ENCODE data around the gene PRRC2B.
"Not testable (repeated sequence)": the region's sequence is repeated elsewhere in the genome, so short reads cannot be mapped to it uniquely, and the experiment has no call there.

PRRC2B gene

GRCh38 chr9:131387394-131387793, 6.5 kb upstream of the PRRC2B start:
- DNase-seq, result peak; percentile 91 to 94

DNA sequence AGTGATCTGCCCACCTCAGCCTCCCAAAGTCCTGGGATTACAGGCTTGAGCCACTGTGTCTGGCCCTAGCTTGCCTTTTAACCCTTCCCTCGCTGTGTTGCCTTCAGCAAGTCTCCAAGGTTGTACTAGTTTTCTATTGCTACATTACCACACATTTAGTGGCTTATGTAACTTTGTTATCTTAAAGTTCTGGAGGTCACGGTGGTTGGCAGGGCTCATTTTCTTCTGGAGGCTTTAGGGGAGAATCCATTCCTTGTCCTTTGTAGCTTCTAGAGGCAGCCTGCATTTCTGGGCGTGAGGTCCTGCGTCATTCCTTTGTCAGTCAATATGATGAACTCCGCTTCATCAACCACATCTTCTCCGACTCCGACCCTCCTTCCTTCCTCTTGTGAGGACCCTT, 2.9 kb upstream of the PRRC2B start:
- DNase-seq, result no peak

GRCh38 chr9:131391504-131391903, 2.4 kb upstream of the PRRC2B start:
- DNase-seq, result no peak

DNA sequence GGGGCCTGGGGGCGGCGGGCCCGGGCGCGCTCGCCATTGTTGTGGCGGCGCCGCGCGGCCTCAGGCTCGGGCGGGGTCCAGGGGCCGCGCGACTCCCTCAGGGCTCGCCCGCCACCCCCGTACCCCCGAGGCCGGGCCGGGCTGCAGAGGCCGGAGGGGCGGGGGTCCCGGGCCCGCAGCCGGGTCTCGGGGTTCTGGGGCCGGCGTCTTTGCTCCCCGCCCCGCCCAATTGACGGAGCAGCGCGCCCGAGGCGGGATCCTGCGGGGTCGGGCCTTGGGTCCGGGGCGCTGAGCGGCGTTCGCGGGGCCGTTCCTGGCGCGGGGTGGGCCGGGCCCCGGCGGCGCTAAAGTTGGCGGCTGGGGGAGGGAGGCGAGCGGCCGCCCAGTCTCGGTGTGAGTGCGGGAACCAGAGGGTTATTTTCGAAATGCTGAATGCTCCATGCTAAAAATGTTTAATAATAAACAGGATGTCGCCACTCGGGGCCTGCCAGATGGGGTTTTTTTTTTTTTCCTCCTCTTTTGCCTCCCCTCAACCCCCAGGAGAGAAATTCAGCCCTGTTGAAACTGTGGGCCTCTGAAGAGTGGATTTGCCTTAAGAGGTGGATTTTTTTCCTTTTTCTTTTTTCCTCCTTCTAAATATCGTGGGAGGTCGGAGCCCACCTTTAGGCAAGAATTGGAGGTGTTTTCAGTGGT, 724 bp downstream of the PRRC2B start:
- peak in 1 of 2 experiments; percentile 46 for DNase-seq

GRCh38 chr9:131395157-131396098, 1.5 kb downstream of the PRRC2B start:
- DNase-seq, result peak in 1 of 2 experiments; percentile 63

GRCh38 chr9:131396099-131396479, 2.2 kb downstream of the PRRC2B start:
- not testable (repeated sequence) for DNase-seq

DNA sequence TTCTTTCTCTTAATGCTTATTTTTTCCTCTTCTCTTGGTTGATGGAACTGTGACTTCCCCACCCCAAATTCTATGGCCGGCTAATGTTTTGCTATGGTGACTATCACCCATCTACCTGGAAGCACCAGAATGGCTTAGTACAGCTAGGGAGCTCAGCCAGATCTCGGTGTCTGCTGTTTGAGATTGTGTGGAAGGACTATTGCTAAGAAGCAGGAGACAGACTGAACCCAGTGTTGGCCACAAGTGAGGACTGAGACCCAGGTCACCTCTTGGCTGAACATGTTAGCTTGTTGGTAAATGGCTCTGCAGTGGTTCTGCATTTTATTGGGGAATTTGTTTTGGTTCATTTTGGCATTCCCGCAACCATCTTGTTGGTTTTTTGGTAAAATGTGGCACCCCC, 2.7 kb downstream of the PRRC2B start:
- DNase-seq, result no peak

DNA sequence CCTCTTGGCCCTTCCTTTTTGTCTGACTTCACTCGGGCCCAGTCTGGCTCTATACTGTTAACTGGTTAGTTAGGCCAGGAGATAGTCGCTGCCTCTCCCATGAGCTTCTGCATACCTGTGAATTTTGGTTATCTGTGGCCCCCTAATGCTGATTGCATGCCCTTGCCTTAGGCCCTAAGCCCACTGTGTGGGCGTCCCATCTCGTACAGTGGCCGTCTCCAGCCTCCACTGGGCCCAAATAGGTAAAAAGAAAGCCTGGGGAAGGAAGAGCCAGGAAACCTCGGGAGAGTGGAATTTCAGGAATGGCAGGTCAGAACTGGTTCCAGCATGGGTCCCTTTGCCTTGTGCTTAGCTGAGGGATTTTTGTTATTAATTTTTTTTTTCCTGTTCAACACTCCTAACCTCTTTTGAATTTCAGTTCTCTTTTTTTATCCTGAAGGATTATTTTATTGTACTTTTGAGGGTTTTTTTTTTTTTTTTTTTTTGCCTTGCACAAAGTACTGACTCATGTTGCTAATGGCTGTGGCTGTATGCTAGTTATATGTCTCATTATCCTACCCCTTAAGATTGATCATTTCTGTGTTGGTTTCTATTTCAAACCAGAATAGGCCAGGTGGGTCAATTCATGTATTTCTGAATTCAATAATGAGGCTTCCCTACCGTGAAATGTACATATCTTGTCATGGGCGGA, 3.4 kb downstream of the PRRC2B start:
- no peak for DNase-seq

DNA sequence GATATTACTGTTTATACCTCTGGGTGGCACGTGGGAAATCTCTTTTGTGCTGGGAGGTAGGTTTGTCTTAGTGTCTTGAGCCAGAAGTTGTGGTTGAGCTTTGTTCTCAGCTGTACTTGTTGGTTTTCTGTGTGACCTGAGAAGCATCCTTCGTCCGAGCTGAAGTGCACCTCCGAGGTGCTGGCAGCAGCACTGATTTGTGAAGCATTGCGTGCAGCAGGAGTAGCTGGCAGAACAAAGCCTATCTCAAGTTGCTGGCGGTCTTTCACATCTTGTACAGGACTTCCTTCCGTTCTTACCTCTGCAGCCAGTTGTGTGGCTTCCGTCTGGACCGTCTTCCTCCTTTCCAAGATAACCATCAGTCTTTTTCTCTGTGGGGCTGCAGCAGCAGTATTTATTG, 4.3 kb downstream of the PRRC2B start:
- no peak for DNase-seq

DNA sequence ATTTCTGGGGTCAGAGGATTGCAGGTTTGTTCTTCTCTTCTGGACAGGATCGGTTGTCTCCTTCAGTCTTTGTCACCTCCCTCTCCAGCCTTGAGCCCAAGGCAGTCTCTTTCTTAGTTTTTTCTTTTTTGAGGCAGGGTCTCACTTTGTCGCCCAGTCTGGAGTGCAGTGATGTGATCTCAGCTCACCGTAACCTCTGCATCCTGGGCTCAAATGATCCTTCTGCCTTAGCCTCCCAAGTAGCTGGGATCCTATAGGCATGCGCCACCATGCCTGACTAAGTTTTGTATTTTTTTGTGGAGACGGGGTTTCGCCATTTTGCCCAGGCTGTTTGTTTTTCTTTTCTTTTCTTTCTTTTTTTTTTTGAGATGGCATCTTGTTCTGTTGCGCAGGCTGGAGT, 6.1 kb downstream of the PRRC2B start:
- DNase-seq, result no peak

- DNase-seq, result no peak
Observed at GRCh38 chr9:131400627-131401026, 6.7 kb downstream of the PRRC2B start.

- DNase-seq, result peak; percentile 40 to 86
Observed at GRCh38 chr9:131402073-131402472, 8.2 kb downstream of the PRRC2B start.

DNA sequence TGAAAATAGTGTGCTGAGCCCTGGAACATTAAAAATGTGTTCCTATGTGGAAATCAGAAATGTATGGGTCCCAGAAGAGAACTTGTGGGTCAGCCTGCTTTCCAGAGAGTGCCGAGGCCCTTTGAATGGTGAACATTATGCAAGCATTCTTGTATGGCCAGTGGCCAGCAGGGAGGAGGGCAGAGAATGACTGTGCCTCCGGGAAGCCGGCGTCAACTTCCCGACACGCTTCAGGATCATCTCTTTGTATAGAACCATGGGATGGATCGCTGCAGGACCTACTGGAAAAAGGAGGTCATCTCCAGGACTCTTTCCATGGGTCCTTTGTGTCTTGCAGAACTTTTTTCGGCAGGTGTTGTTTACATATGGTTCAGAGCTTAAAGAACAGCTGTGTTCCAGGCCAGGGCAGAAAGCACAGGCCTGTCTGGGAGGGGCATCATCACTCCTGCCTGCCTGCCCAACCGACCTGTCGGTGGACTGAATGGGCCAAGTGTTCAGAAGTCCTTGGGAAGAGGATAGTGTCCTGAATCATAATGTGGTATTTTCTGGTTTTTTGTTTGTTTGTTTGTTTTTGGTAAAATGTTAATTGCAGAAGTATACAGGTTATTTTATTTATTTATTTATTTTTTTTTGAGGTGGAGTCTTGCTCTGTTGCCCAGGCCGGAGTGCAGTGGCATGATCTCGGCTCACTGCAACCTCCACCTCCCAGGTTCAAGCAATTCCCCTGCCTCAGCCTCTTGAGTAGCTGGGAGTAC, 9.0 kb downstream of the PRRC2B start:
- DNase-seq, result peak; percentile 81 to 93

DNA sequence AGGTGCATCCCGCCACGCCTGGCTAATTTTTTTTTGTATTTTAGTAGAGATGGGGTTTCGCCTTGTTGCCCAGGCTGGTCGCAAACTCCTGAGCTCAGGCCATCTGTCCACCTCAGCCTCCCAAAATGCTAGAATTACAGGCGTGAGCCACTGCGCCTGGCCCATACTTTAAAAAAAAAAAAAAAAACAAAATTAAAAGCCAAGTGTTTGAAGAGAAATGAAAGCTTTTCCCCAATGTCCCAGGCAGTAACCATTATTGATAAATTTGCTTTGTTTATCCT, 9.5 kb downstream of the PRRC2B start:
- peak; percentile 63 to 78 for DNase-seq

GRCh38 chr9:131404581-131404980, 10.7 kb downstream of the PRRC2B start:
- no peak for DNase-seq

- DNase-seq, result no peak
Observed at GRCh38 chr9:131404987-131405386, 11.1 kb downstream of the PRRC2B start.

- DNase-seq, result no peak
Observed at GRCh38 chr9:131405428-131405827, 11.5 kb downstream of the PRRC2B start.

DNA sequence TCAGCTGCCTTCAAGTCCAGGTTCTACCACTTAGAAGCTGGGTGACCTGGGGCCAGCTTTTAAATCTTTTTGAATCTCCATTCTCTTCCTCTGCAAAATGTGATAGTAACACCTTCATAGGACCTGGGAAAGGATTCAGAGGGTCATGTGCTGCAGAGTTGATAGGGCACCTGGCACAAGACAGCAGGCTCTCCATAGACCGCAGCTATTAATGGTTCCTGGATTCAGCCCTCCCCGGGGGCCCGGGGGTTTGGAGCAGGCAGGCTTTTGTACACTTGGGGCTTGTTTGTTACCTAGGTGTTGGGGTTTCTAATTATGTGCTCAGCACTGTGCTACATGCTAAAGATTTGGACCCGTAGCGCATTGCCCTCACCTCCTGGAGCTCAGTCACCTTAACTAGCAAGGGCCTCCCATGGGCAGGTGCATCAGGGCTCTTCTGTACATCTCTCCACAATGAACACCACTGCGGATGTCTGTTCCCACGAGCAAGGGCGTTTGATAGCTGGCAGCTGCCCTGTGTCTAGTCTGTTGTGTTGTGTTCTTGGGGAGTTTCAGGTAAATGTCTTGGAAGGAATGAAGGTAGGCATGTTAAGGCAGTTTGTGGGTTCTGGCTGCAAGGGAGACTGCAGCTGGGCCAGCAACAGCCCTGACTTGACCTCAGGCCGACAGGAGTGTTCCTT, 12.1 kb downstream of the PRRC2B start:
- no peak for DNase-seq

DNA sequence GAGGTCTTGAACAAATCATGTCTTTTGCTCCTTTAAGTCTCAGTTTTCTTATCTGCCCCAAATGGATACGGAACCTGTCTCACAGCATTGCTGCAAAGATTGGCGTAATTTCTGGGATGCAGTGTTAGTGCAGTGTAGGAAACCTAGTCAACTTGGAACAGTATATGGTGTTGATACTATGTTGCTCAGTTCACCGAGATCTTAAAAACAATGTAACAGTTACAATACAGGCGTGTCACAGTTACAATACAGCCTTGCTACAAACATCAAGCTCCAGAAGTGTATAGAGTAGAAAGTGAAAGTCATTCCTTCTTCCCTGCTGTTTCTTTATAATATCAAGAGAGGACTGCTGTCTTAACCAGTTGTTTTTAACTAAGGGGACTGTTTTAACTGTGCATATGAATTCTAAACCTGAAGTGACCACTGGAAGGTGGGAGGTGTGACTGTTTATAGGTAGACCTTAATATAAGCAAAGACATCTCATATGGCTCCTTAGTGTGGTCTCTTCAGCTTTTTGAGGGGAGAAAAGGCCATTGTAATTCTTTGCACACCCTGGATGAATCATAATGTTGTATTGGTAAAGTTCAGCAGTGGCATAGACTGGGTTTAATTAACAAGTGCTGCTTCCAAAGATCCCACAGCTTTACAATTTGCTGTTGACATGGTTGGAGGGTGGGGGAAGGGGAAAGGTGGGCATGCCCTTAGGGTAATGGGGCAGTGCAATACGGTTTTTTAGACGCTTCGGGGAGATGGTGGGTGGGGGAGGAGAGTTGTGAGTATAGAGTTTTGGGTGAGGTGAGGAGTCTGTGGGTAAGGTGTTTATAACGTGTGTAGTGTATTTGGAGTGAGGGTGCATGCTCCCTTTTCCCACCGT, 12.9 kb downstream of the PRRC2B start:
- DNase-seq, result no peak

GRCh38 chr9:131407717-131408195, 13.9 kb downstream of the PRRC2B start:
- peak; percentile 58 to 79 for DNase-seq

DNA sequence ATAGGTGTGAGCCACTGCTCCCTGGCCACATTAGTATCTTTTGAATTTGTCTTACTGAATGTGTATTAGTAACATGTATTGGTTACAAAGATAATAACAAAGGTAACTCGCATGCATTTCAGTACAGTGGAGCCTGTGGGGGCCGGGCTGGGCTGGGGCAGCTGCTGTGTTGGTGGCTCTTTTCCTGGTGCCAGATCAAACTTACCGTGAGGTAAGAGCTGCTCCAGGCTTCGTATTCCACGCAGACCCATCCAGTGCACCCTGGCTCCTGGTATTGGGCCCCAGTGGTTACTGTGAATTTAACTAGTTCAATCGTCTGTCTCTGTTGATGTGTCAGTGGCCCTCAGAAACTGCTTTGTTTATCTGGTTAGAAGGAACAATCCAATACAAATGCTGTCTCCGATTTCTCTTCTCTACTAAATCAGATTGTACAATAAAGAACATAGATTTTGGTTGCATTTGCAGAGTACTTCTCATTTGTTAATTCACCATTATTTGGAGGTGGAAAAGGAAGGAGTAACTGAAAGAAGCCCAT, 15.6 kb downstream of the PRRC2B start:
- peak in 1 of 2 experiments; percentile 62 for DNase-seq

Data from NCI-H524 (cell line).